Liver (tissue), 3 donors: ENCODE measurements around the gene RASA3.

Experiments
- CTCF ChIP-seq: fragments of 150-350 bp; IDR thresholded peaks from 2 replicates; pipeline ENCODE4 v1.5.1; 2017; ENCODE audit warnings: improper control_type of control experiment, low read depth, low read length; ENCODE audit not compliant: missing input control
- RXRA ChIP-seq, 2 donors: IDR thresholded peaks; 2 replicates each; pipeline ENCODE4 v1.6.1; 2017 to 2018; ENCODE audit warnings: antibody characterized with exemption in 2 of 2, mild to moderate bottlenecking in 1 of 2
- donor health status: healthy.
- donor health status: healthy.

GRCh38 chr13:113981611-113982295 lies 150.7 kb downstream of the RASA3 start:
- TF ChIP-seq CTCF (no peak), RXRA (IDR thresholded peaks at IDR 0.05) (no peak)
